ENCODE data around the gene HCLS1. TPM values are rescaled to one million over a fixed set of nuclear protein-coding genes. Genes with fewer than 3 reads are reported as not detected.

Gene HCLS1
- total and polyA plus RNA-seq, 9 of the 15 experiments (the other 6 are each of a cell fraction or from before 2014, with no cell fraction given) = 4.8 to 34.1 (median 22.0) TPM

DNA sequence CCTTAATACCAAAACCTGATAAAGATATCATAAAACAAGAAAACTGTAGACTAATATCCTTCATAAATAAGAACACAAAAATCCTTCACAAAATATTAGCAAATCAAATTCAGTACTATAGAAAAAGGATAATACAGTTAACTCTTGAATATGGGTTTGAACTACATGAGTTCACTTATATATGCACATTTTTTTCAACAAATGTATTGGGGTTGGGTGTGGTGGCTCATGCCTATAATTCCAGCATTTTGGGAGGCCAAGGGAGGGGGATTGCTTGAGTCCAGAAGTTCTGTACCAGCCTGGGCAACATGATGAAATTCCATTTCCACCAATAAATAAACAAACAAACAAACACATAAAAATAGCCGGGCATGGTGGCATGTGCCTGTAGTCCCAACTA, 49.6 kb upstream of the HCLS1 start (continued):
- no peak for TF ChIP-seq RBFOX2 (IDR thresholded peaks at IDR 0.05; ENCODE audit: low read depth, low read length)
- TF ChIP-seq, protein P1, sequence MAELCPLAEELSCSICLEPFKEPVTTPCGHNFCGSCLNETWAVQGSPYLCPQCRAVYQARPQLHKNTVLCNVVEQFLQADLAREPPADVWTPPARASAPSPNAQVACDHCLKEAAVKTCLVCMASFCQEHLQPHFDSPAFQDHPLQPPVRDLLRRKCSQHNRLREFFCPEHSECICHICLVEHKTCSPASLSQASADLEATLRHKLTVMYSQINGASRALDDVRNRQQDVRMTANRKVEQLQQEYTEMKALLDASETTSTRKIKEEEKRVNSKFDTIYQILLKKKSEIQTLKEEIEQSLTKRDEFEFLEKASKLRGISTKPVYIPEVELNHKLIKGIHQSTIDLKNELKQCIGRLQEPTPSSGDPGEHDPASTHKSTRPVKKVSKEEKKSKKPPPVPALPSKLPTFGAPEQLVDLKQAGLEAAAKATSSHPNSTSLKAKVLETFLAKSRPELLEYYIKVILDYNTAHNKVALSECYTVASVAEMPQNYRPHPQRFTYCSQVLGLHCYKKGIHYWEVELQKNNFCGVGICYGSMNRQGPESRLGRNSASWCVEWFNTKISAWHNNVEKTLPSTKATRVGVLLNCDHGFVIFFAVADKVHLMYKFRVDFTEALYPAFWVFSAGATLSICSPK (IDR thresholded peaks at IDR 0.05; ENCODE audit: borderline replicate concordance) = no peak

DNA sequence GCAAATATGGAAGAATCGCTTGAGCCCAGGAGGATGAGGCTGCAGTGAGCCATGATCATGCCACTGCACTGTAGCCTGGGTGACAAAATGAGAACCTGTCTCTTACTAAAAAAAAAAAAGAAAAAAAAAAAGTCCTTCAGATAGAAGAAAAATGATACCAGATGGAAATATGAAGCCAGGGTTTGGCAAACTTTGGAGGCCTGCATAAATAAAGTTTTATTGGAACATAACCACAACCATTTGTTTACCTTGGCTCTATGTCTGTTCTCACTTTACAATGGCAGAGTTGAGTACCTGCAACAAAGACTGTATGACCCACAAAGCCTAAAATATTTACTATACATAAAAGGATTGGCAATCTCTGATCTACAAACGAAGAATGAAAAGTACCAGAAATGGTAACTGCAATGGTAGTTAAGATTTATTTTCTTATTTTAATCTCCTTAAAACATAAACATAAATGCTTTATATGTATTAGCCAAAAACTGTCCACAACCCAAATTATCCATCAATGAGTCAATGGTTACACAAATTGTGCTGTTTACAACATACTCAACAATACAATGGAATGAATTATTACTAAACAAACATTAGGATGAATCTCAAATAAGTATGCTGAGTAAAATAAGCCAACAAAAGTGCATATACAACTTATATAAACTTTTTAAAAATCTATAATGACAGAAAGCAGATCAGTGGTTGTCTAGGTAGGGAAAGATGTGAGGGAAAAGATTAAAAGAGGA, 47.0 kb upstream of the HCLS1 start:
- ChIA-PET POLR2A (no interaction called here), CTCF (ENCODE audit: low intra/inter-chr PET ratio) (no interaction called here)
- BruUV-seq (replicated peaks) = no TSS peak
- no peaks in the 10 kb centered on the region for H3K9me3 ChIP-seq (replicated peaks; ENCODE audit: control insufficient read depth, insufficient read depth, low read depth, low read length)
- no peak for TF ChIP-seq STAT5A (IDR thresholded peaks at IDR 0.05; ENCODE audit: borderline replicate concordance, low read length)
- TF ChIP-seq, protein P2, sequence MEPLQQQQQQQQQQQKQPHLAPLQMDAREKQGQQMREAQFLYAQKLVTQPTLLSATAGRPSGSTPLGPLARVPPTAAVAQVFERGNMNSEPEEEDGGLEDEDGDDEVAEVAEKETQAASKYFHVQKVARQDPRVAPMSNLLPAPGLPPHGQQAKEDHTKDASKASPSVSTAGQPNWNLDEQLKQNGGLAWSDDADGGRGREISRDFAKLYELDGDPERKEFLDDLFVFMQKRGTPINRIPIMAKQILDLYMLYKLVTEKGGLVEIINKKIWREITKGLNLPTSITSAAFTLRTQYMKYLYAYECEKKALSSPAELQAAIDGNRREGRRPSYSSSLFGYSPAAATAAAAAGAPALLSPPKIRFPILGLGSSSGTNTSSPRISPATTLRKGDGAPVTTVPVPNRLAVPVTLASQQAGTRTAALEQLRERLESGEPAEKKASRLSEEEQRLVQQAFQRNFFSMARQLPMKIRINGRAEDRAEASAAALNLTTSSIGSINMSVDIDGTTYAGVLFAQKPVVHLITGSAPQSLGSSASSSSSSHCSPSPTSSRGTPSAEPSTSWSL (CRISPR knock-in tag; IDR thresholded peaks at IDR 0.05; ENCODE audit: borderline replicate concordance) = no peak
- TF ChIP-seq NFRKB (IDR thresholded peaks at IDR 0.05; ENCODE audit: low read depth) = no peak
- TF ChIP-seq, protein P3, sequence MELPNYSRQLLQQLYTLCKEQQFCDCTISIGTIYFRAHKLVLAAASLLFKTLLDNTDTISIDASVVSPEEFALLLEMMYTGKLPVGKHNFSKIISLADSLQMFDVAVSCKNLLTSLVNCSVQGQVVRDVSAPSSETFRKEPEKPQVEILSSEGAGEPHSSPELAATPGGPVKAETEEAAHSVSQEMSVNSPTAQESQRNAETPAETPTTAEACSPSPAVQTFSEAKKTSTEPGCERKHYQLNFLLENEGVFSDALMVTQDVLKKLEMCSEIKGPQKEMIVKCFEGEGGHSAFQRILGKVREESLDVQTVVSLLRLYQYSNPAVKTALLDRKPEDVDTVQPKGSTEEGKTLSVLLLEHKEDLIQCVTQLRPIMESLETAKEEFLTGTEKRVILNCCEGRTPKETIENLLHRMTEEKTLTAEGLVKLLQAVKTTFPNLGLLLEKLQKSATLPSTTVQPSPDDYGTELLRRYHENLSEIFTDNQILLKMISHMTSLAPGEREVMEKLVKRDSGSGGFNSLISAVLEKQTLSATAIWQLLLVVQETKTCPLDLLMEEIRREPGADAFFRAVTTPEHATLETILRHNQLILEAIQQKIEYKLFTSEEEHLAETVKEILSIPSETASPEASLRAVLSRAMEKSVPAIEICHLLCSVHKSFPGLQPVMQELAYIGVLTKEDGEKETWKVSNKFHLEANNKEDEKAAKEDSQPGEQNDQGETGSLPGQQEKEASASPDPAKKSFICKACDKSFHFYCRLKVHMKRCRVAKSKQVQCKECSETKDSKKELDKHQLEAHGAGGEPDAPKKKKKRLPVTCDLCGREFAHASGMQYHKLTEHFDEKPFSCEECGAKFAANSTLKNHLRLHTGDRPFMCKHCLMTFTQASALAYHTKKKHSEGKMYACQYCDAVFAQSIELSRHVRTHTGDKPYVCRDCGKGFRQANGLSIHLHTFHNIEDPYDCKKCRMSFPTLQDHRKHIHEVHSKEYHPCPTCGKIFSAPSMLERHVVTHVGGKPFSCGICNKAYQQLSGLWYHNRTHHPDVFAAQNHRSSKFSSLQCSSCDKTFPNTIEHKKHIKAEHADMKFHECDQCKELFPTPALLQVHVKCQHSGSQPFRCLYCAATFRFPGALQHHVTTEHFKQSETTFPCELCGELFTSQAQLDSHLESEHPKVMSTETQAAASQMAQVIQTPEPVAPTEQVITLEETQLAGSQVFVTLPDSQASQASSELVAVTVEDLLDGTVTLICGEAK (IDR thresholded peaks at IDR 0.05) = peak; percentile 82
- TF ChIP-seq, protein P3 (CRISPR knock-in tag; IDR thresholded peaks at IDR 0.05) = no peak
- no peak for ATAC-seq
- 57% methylated on average over 1 of the region's 2 CpGs for WGBS (ENCODE audit: insufficient coverage, low coverage, missing lambda C conversion rate)
- intact Hi-C loops (cut with micrococcal nuclease) = no loop called here
- no peak overlapping the region for H3K9ac ChIP-seq (ENCODE audit: insufficient read depth in 1 of 2, low read depth in 2 of 2, low read length in 2 of 2)
- FAIRE-seq = no peak
- no peaks in the 10 kb centered on the region for H3K4me1 ChIP-seq (replicated peaks in 1 of 2; ENCODE audit: control insufficient read depth in 2 of 2, insufficient read depth in 2 of 2, low read length in 2 of 2)
- in situ Hi-C loops (cut with MboI) = no loop called here
- no peak overlapping the region for H3K27ac ChIP-seq (ENCODE audit: extremely low read depth, low read depth, low read length)
- no peaks in the 10 kb centered on the region for H4K20me1 ChIP-seq (replicated peaks; ENCODE audit: control insufficient read depth, insufficient read depth, low read length)
- H3K9me1 ChIP-seq (ENCODE audit: control insufficient read depth, insufficient read depth, low read length) = no peaks in the 10 kb centered on the region
- H3K79me2 ChIP-seq (ENCODE audit: control insufficient read depth, insufficient read depth, low read length) = no peaks in the 10 kb centered on the region
- DNase-seq (ENCODE audit: extremely low read depth in 1 of 4, low spot score in 3 of 4) = no peak
- no peak overlapping the region for H3K4me3 ChIP-seq
- H3K27me3 ChIP-seq (ENCODE audit: control insufficient read depth in 2 of 2, insufficient read depth in 2 of 2, low read length in 2 of 2) = no peaks in the 10 kb centered on the region
- no peak overlapping the region for H2AFZ ChIP-seq (ENCODE audit: low read depth, low read length)
- H3K36me3 ChIP-seq (ENCODE audit: control insufficient read depth, insufficient read depth, low read length) = no peaks in the 10 kb centered on the region
- H3K4me2 ChIP-seq (ENCODE audit: insufficient read depth, low read length) = no peak overlapping the region
